Neural cell (in vitro differentiated cells): Measurements from ENCODE around the gene GPN1.

Source experiments
- EZH2 ChIP-seq: fragments of 200-600, 300-800 bp; shearing (Covaris generic), sonication (generic); IDR thresholded peaks from 2 replicates; pipeline ENCODE4 v1.6.1; 2014; ENCODE audit warnings: antibody characterized with exemption, low read length, borderline replicate concordance, mild to moderate bottlenecking; ENCODE audit not compliant: insufficient read depth, poor library complexity, severe bottlenecking
- MXI1 ChIP-seq: fragments of 450-650 bp; conservative IDR thresholded peaks from 2 replicates; pipeline ENCODE4 v1.6.1; 2014; ENCODE audit warnings: antibody characterized with exemption, mild to moderate bottlenecking; ENCODE audit not compliant: poor library complexity, severe bottlenecking
- POLR2AphosphoS5 ChIP-seq: IDR thresholded peaks from 2 replicates; pipeline ENCODE4 v1.6.1; 2012
- TF ChIP-seq, protein P1 (sequence below): fragments of 450-650 bp; IDR thresholded peaks from 2 replicates; pipeline ENCODE4 v1.5.1; 2014; ENCODE audit warnings: antibody characterized with exemption, mild to moderate bottlenecking, moderate library complexity; ENCODE audit not compliant: poor library complexity, severe bottlenecking

DNA sequence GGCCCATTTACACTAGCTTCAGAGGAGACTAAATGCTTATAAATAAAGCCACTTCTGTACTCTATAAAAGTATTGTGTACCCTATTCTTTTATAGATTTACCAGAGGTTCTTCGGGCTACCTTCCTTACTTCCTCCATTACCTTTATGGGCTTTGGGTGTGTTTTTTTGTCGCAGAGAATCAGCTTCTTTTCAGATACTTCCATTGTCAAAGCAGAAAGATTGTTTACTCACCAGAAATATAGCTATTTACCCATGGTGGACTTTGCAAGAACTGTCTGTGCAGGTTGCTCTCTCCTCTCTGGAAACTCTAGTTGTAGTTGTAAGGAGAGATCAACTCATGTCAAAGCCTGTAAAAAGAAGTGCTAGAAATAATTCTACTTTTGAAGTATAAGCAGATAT lies 14.9 kb upstream of the GPN1 start:
- TF ChIP-seq, protein P1, sequence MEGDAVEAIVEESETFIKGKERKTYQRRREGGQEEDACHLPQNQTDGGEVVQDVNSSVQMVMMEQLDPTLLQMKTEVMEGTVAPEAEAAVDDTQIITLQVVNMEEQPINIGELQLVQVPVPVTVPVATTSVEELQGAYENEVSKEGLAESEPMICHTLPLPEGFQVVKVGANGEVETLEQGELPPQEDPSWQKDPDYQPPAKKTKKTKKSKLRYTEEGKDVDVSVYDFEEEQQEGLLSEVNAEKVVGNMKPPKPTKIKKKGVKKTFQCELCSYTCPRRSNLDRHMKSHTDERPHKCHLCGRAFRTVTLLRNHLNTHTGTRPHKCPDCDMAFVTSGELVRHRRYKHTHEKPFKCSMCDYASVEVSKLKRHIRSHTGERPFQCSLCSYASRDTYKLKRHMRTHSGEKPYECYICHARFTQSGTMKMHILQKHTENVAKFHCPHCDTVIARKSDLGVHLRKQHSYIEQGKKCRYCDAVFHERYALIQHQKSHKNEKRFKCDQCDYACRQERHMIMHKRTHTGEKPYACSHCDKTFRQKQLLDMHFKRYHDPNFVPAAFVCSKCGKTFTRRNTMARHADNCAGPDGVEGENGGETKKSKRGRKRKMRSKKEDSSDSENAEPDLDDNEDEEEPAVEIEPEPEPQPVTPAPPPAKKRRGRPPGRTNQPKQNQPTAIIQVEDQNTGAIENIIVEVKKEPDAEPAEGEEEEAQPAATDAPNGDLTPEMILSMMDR: no peak
- TF ChIP-seq MXI1 (no peak), EZH2 (no peak), POLR2AphosphoS5 (no peak)
